Endodermal cell (in vitro differentiated cells): ENCODE data around the gene IFNG. TPM values are rescaled to one million over a fixed set of nuclear protein-coding genes. Genes with fewer than 3 reads are reported as not detected.

ENCODE experiments used
- DNase-seq: peaks from one replicate; pipeline ENCODE4 v3.0.0-alpha.2; 2017
- H3K27ac ChIP-seq: 2 replicates; pipeline ENCODE4 v1.5.1; 2013; ENCODE audit warnings: mild to moderate bottlenecking, low read depth, low read length, moderate library complexity
- H3K27me3 ChIP-seq: 2 replicates; pipeline ENCODE4 v1.6.1; 2013; ENCODE audit warnings: mild to moderate bottlenecking, low read length, moderate library complexity; ENCODE audit not compliant: insufficient read depth, control insufficient read depth, poor library complexity, severe bottlenecking
- H3K36me3 ChIP-seq: 2 replicates; pipeline ENCODE4 v1.7.0; 2013; ENCODE audit warnings: mild to moderate bottlenecking, low read length, moderate library complexity; ENCODE audit not compliant: control insufficient read depth, insufficient read depth
- H3K4me1 ChIP-seq: one replicate; pipeline ENCODE4 v1.7.0; 2013; ENCODE audit warnings: low read length; ENCODE audit not compliant: control insufficient read depth, insufficient read depth
- H3K4me3 ChIP-seq: 2 replicates; pipeline ENCODE4 v1.5.1; 2013; ENCODE audit warnings: mild to moderate bottlenecking, low read length, moderate library complexity
- H3K9ac ChIP-seq: 2 replicates; pipeline ENCODE4 v1.6.1; 2013; ENCODE audit warnings: mild to moderate bottlenecking, low read length, moderate library complexity; ENCODE audit not compliant: poor library complexity, severe bottlenecking; ENCODE audit errors: extremely low read depth
- H3K9me3 ChIP-seq: 2 replicates; pipeline ENCODE4 v1.6.1; 2013; ENCODE audit warnings: mild to moderate bottlenecking, low read length, moderate library complexity; ENCODE audit not compliant: control insufficient read depth
- H3K27ac Mint-ChIP-seq: 2 replicates; pipeline ENCODE4 v1.8.0; 2020; ENCODE audit warnings: mixed read lengths
- H3K27me3 Mint-ChIP-seq: 2 replicates; pipeline ENCODE4 v1.8.0; 2021; ENCODE audit warnings: mild to moderate bottlenecking, mixed read lengths; ENCODE audit not compliant: insufficient read depth
- H3K36me3 Mint-ChIP-seq: 2 replicates; pipeline ENCODE4 v1.8.0; 2020; ENCODE audit warnings: low read depth, mixed read lengths
- H3K4me1 Mint-ChIP-seq: 2 replicates; pipeline ENCODE4 v1.8.0; 2020; ENCODE audit warnings: mixed read lengths
- H3K4me3 Mint-ChIP-seq: 2 replicates; pipeline ENCODE4 v1.8.0; 2020; ENCODE audit warnings: mild to moderate bottlenecking, moderate library complexity, mixed read lengths
- H3K9me3 Mint-ChIP-seq: 2 replicates; pipeline ENCODE4 v1.8.0; 2020; ENCODE audit warnings: mild to moderate bottlenecking, mixed read lengths
- CTCF ChIP-seq: fragments of 200-600 bp; sonication (generic); conservative IDR thresholded peaks from 2 replicates; pipeline ENCODE4 v1.5.0; 2021; ENCODE audit warnings: antibody characterized with exemption, mild to moderate bottlenecking
- WGBS, 2 experiments: methylation state at CpG; one replicate each; pipeline versions ENCODE4 v1.1.5 to v1.1.7; 2013; ENCODE audit warnings: missing lambda C conversion rate in 2 of 2, mixed read lengths in 1 of 2; ENCODE audit not compliant: insufficient coverage in 1 of 2, insufficient read length in 1 of 2; 5-methylcytosine and 5-hydroxymethylcytosine counted together
- total RNA-seq, 2 donors: library from RNA; stranded (reverse); fragmentation: NEBNext Ultra II Directional in 1 of 2; extraction: Animal tissue kit (Norgen Biotek cat#: 25700) in 1 of 2; gene quantifications; 2 replicates in 1 of 2; 3 replicates in 1 of 2; pipeline ENCODE4 v1.2.1, GENCODE V29; 2021

Gene IFNG
- total RNA-seq, 2 donors from 2014 or later = not detected

- Mint-ChIP-seq H3K36me3 (no peaks in the 10 kb centered on the region), H3K4me3 (no peak overlapping the region), H3K27me3 (peaks cover 61% of the 10 kb centered on the region), H3K4me1 (peaks cover 26% of the 10 kb centered on the region), H3K9me3 (no peaks in the 10 kb centered on the region), H3K27ac (no peak overlapping the region)
- Histone ChIP-seq H3K9me3 (no peaks in the 10 kb centered on the region), H3K4me1 (no peaks in the 10 kb centered on the region), H3K9ac (no peak overlapping the region), H3K4me3 (no peak overlapping the region), H3K27me3 (peaks cover 75% of the 10 kb centered on the region), H3K27ac (no peak overlapping the region), H3K36me3 (no peaks in the 10 kb centered on the region)
- no peak for TF ChIP-seq CTCF
- DNase-seq = no peak
- 100% methylated on average over 1 of the region's 1 CpG; no CpG with 5 or more reads in 1 of the 2 experiments for WGBS, 2 experiments
These were observed 20.5 kb downstream of the IFNG start for GRCh38 chr12:68139001-68139400.

GRCh38 chr12:68138480-68138879 is 21.1 kb downstream of the IFNG start:
- H3K4me1 ChIP-seq = no peaks in the 10 kb centered on the region
- H3K27me3 Mint-ChIP-seq = peaks cover 57% of the 10 kb centered on the region
- no peak overlapping the region for H3K27ac ChIP-seq
- no peaks in the 10 kb centered on the region for H3K9me3 ChIP-seq
- H3K4me3 ChIP-seq = no peak overlapping the region
- H3K27me3 ChIP-seq = peaks cover 74% of the 10 kb centered on the region
- H3K36me3 Mint-ChIP-seq = no peaks in the 10 kb centered on the region
- peaks cover 26% of the 10 kb centered on the region for H3K4me1 Mint-ChIP-seq
- H3K36me3 ChIP-seq = no peaks in the 10 kb centered on the region
- H3K4me3 Mint-ChIP-seq = no peak overlapping the region
- no peak overlapping the region for H3K9ac ChIP-seq
- no peak overlapping the region for H3K27ac Mint-ChIP-seq
- DNase-seq = no peak
- no peak for TF ChIP-seq CTCF
- 90 to 100% methylated on average over 2 of the region's 2 CpGs for WGBS, 2 experiments
- H3K9me3 Mint-ChIP-seq = no peaks in the 10 kb centered on the region

GRCh38 chr12:68137335-68137830 is 22.2 kb downstream of the IFNG start:
- Mint-ChIP-seq H3K9me3 (no peaks in the 10 kb centered on the region), H3K27ac (no peak overlapping the region), H3K36me3 (no peaks in the 10 kb centered on the region), H3K4me3 (no peak overlapping the region), H3K4me1 (peaks cover 26% of the 10 kb centered on the region), H3K27me3 (peaks cover 47% of the 10 kb centered on the region)
- H3K9ac ChIP-seq = no peak overlapping the region
- TF ChIP-seq CTCF = no peak
- no peak for DNase-seq
- no peak overlapping the region for H3K4me3 ChIP-seq
- no peak overlapping the region for H3K27ac ChIP-seq
- 88% methylated on average over 3 of the region's 3 CpGs for WGBS, 2 experiments
- no peaks in the 10 kb centered on the region for H3K9me3 ChIP-seq
- peaks cover 63% of the 10 kb centered on the region for H3K27me3 ChIP-seq
- H3K36me3 ChIP-seq = no peaks in the 10 kb centered on the region
- no peaks in the 10 kb centered on the region for H3K4me1 ChIP-seq
